Stimulated activated CD8-positive, alpha-beta memory T cell treated with anti-CD3 and anti-CD28 coated beads, Interleukin-2, amount 100 ng/mL, for 48 hours (primary cell): ENCODE measurements around the gene CBX6.
"Not testable (repeated sequence)": the region's sequence is repeated elsewhere in the genome, so short reads cannot be mapped to it uniquely, and the experiment has no call there.

Experiments used
- DNase-seq, 2 donors: peaks; one replicate each; pipeline ENCODE4 v3.0.0-alpha.2; 2020; ENCODE audit warnings: low read depth in 2 of 2

Gene CBX6

GRCh38 chr22:38861170-38861876 lies 10.7 kb downstream of the CBX6 start:
- no peak for DNase-seq

GRCh38 chr22:38860283-38861169 lies 11.5 kb downstream of the CBX6 start:
- no peak for DNase-seq

- no peak for DNase-seq
Measured at GRCh38 chr22:38859581-38860282, 12.3 kb downstream of the CBX6 start.

- DNase-seq, result no peak
Measured at GRCh38 chr22:38858492-38858891, 13.5 kb downstream of the CBX6 start.

- not testable (repeated sequence) for DNase-seq
Measured at GRCh38 chr22:38854476-38854875, 17.5 kb downstream of the CBX6 start.

GRCh38 chr22:38853883-38854282 lies 18.1 kb downstream of the CBX6 start:
- DNase-seq, result not testable (repeated sequence)

- DNase-seq, result no peak
Measured at GRCh38 chr22:38853196-38853651, 18.8 kb downstream of the CBX6 start.

- no peak for DNase-seq
Measured at GRCh38 chr22:38852522-38852921, 19.5 kb downstream of the CBX6 start.

- DNase-seq, result no peak
Measured at GRCh38 chr22:38850941-38851849, 20.8 kb downstream of the CBX6 start.

- no peak for DNase-seq
Measured at GRCh38 chr22:38850399-38850798, 21.6 kb downstream of the CBX6 start.

GRCh38 chr22:38849811-38850210 lies 22.2 kb downstream of the CBX6 start:
- no peak for DNase-seq

- no peak for DNase-seq
Measured at GRCh38 chr22:38846412-38846811, 25.6 kb downstream of the CBX6 start.

- no peak for DNase-seq
Measured at GRCh38 chr22:38845004-38845740, 26.8 kb downstream of the CBX6 start.

GRCh38 chr22:38844315-38845003 lies 27.6 kb downstream of the CBX6 start:
- no peak for DNase-seq

GRCh38 chr22:38843657-38844314 lies 28.2 kb downstream of the CBX6 start, which contains the start of gene NPTXR:
Gene NPTXR (minus strand): TSS chr22:38844028.
- DNase-seq, result no peak

GRCh38 chr22:38843201-38843656 lies 28.8 kb downstream of the CBX6 start:
- DNase-seq, result peak; percentile 47 to 50

- DNase-seq, result no peak
Measured at GRCh38 chr22:38842512-38843200, 29.4 kb downstream of the CBX6 start.

- no peak for DNase-seq
Measured at GRCh38 chr22:38841635-38842034, 30.4 kb downstream of the CBX6 start.

GRCh38 chr22:38841211-38841610 lies 30.8 kb downstream of the CBX6 start:
- DNase-seq, result no peak
